A549 (cell line): ENCODE results near the gene IFTAP.
"Not testable (repeated sequence)": the region's sequence is repeated elsewhere in the genome, so short reads cannot be mapped to it uniquely, and the experiment has no call there.

Experiments used
- CTCF ChIP-seq: fragments of >200 bp; sonication (Bioruptor Twin); formaldehyde crosslinking; IDR thresholded peaks from 3 replicates; pipeline ENCODE4 v1.5.1; 2016
- ELK1 ChIP-seq: fragments of 150-350 bp; IDR thresholded peaks from 2 replicates; pipeline ENCODE4 v1.6.1; 2014; ENCODE audit warnings: low read depth, mild to moderate bottlenecking, low read length
- ESRRA ChIP-seq: fragments of 150-350 bp; IDR thresholded peaks from 2 replicates; pipeline ENCODE4 v1.6.1; 2014; ENCODE audit warnings: mild to moderate bottlenecking, low read length, borderline replicate concordance
- RFX5 ChIP-seq: fragments of 450-650 bp; IDR thresholded peaks from 2 replicates; pipeline ENCODE4 v1.7.1; 2014; ENCODE audit warnings: antibody characterized with exemption, mild to moderate bottlenecking, moderate library complexity
- ZNF302 ChIP-seq: fragments of 250-450 bp; sonication (Bioruptor Pico); IDR thresholded peaks from 2 replicates; pipeline ENCODE4 v1.9.0; 2021; ENCODE audit warnings: inconsistent platforms, mild to moderate bottlenecking, moderate library complexity

- not testable (repeated sequence) for TF ChIP-seq RFX5, CTCF, ESRRA, ELK1, ZNF302
Measured at GRCh38 chr11:36679547-36679946, 85.2 kb downstream of the IFTAP start.
